Inferior parietal cortex (tissue), 1 donor: Measurements from ENCODE around the gene GAA.
"Not testable (repeated sequence)": the region's sequence is repeated elsewhere in the genome, so short reads cannot be mapped to it uniquely, and the experiment has no call there.

Source experiments
- DNase-seq: peaks from one replicate; pipeline ENCODE4 v3.0.0-alpha.2; 2016; ENCODE audit errors: extremely low spot score

GAA gene

GRCh38 chr17:80145076-80146075 is 44.0 kb downstream of the GAA start:
- DNase-seq: no peak

- no peak for DNase-seq
These were observed 45.0 kb downstream of the GAA start for GRCh38 chr17:80146121-80147034.

DNA sequence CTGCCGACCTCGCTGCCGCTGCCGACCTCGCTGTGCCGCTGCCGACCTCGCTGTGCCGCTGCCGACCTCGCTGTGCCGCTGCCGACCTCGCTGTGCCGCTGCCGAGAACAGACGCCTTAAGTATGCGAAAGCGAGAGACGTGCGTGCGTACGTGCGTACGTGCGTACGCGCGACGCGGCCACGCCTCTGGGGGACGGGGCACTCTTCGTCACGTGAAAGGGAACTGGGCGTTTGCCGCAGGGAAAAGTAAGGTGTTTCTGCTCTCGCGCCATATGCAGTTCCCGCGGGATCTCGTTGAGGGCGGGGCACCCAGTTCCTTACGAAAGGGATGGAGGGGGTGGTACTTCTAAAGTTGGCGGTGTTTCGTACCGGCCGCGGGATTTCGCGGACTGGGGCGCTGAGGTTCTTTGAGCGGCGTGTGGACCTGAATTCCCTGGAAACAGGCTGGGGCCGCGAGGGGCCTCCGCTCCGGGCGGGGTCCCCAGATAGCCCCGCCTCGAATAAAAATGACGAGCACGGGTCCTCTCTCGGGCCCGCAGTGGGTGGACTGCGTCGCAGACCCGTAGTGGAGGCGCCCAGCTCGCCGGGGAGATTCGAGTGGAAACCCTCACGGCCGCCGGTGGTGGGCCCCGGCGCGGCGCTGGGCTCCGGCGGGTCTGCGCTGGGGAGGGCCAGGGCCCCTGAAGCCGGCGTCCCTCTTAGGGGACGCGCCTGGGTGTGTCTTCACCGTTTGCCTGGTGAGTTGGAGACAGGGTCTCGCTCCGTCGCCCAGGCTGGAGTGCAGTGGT is 45.8 kb downstream of the GAA start, which contains the start of gene EIF4A3:
EIF4A3 (minus strand) TSS at position 94 of the 788 bp plus-strand sequence. CDS start 167 bp downstream, outside the sequence.
- DNase-seq: peak; percentile 98

GRCh38 chr17:80151333-80151732 is 50.0 kb downstream of the GAA start:
- peak; percentile 39 for DNase-seq

DNA sequence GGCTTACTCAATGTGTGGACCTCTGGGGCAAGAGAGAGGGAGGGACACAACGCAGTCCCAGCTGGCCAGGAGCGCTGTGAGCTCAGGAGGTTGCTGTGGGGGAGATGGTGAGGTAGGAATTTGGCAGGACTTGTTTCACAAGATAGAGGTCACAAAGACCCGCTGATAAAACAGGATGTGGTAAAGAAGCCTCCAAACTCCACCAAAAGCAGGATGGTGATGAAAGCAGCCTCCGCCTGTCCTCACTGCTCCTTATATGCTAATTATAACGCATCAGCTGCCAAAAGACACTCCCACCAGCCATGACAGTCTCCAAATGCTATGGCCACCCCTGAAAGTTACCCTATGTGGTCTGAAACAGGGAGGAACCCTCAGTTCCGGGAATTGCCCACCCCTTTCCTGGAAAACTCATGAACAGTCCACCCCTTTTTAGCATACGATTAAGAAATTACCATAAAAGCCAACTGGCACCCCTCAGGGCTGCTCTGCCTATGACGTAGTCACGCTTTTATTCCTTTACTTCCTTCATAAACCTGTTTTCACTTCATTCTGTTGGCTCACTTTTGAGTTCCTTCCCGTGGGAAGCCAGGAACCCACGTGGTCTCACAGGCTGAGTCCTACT is 50.8 kb downstream of the GAA start:
- DNase-seq: no peak

- DNase-seq: no peak
These were observed 51.6 kb downstream of the GAA start for GRCh38 chr17:80153004-80153403.

- DNase-seq: no peak
These were observed 52.8 kb downstream of the GAA start for GRCh38 chr17:80154166-80154565.

DNA sequence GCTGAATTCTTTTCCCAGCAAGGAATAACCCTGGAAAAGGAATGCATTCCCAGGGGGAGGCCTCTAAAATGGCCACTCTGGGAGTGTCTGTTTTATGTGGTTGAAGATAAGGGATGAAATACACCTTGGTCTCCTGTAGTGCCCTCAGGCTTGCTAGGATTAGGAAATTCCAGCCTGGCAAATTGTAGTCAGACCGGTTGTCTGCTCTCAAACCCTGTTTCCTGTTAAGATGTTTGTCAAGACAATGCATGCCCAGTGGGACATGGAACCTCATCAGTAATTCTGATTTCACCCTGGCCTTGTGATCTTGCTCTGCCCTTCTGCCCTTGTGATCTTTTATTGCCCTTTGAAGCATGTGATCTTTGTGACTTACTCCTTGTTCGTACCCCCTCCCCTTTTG is 54.2 kb downstream of the GAA start:
- DNase-seq: not testable (repeated sequence)

- no peak for DNase-seq
These were observed 57.5 kb downstream of the GAA start for GRCh38 chr17:80158846-80159245.

DNA sequence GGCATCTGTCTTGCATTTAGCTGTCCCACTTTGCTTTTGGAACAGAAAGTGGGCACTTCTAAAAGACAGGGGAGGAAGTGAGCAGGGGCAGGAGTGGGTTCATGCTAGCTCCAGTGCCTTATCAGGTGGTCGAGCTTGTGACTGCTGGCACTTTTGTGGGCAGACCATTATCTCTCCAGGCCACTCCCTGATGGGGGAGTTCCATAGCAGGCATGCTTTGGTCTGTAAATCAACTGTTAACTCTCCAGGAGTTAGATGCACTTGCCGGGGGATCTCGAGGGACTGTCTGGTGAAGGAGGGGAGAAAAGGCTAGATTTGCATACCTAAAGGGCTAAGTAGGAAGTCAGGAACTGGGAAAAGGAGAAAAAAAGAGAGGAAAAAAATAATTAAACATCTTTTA is 59.2 kb downstream of the GAA start:
- DNase-seq: no peak

- DNase-seq: no peak
These were observed 62.0 kb downstream of the GAA start for GRCh38 chr17:80163336-80163735.

DNA sequence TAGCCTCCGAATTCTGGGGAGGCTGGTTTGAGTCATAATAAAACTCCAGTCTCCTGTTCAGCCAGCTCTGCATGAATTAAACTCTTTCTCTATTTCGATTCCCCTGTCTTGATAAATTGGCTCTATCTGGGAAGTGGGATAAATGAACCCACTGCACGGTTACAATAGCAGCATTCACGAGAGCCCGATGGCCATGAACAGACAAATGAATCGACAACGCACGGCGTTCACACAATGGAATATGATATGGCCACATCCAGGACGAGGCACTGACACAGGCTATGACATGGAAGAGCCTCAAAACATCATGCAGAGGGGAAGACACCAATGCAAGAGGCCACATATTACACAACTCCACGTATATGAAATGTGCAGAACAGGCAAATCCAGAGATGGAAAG is 62.8 kb downstream of the GAA start:
- no peak for DNase-seq

DNA sequence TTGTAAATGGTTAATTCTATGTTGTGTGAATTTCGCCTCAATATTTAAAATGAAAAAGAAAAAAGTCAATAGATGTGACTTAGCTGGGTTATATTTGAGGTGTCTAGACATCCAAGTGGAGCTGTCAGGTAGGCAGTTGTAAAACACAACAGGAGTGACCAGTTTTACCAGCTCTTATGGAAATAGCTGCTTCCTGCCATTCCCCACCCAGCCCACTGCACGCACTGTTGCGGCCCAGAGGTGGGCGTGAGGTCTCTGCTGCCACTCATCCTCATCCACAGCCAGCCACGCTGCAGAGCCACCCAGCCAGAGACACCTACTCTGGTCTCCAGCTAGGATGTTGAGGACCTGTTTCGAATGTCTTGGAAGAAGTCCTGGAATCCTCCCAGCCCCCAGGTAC is 65.1 kb downstream of the GAA start:
- no peak for DNase-seq

DNA sequence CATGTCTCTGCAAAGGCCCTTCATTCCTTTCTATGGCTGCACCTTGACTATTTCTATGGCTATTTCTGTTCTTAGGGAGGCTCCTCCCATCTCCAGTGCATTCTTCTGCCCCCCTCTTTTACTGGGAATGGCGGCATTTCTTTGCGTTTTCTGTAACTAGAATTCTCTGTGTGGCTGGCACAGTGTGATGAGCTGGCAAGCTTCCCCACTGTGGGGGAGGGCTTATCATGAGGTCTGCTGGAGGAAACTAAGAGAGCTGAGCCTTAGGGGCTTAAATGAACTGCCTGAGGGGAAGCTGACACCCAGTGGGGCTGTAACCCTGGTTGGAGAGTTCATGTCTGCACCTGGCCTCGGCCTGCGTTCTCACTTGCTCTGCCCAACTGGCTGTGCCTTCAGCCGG is 67.0 kb downstream of the GAA start:
- no peak for DNase-seq

GRCh38 chr17:80169107-80169506 is 67.7 kb downstream of the GAA start:
- no peak for DNase-seq
